Aorta (tissue), 5 donors: Measurements from ENCODE around the gene GPHN. TPM values are rescaled to one million over a fixed set of nuclear protein-coding genes. Genes with fewer than 3 reads are reported as not detected.

Experiments
- ATAC-seq: fragments of 200-7000 bp; cut with Tn5 transposase; one replicate; pipeline ENCODE4 v1.9.1; 2022; ENCODE audit warnings: moderate library complexity; ENCODE audit not compliant: low FRiP score
- DNase-seq, 2 donors: peaks; one replicate each; pipeline ENCODE4 v3.0.0-alpha.2; 2020
- H3K27ac ChIP-seq, 2 donors: one replicate each; pipeline ENCODE4 v1.5.1; 2013; ENCODE audit warnings: low read length in 2 of 2, mild to moderate bottlenecking in 2 of 2, moderate library complexity in 2 of 2, control low read depth in 1 of 2, inconsistent platforms in 1 of 2, low read depth in 1 of 2
- H3K27me3 ChIP-seq, 2 donors: one replicate each; pipeline ENCODE4 v1.6.1; 2013; ENCODE audit warnings: control low read depth in 1 of 2, low read length in 1 of 2, mild to moderate bottlenecking in 1 of 2, moderate library complexity in 1 of 2; ENCODE audit not compliant: insufficient read depth in 2 of 2, control insufficient read depth in 1 of 2
- H3K36me3 ChIP-seq, 2 donors: one replicate each; pipeline ENCODE4 v1.6.1; 2013; ENCODE audit warnings: control low read depth in 1 of 2, low read length in 1 of 2, mild to moderate bottlenecking in 1 of 2; ENCODE audit not compliant: insufficient read depth in 2 of 2, control insufficient read depth in 1 of 2
- H3K4me1 ChIP-seq, 2 donors: one replicate each; pipeline ENCODE4 v1.6.1; 2013; ENCODE audit warnings: low read length in 2 of 2, control low read depth in 1 of 2, mild to moderate bottlenecking in 1 of 2, moderate library complexity in 1 of 2; ENCODE audit not compliant: insufficient read depth in 2 of 2, control insufficient read depth in 1 of 2
- H3K4me3 ChIP-seq, 2 donors: one replicate each; pipeline ENCODE4 v1.5.1; 2013; ENCODE audit warnings: low read length in 2 of 2, control low read depth in 1 of 2, mild to moderate bottlenecking in 1 of 2
- H3K9me3 ChIP-seq: one replicate; pipeline ENCODE4 v1.6.1; 2013; ENCODE audit warnings: mild to moderate bottlenecking, low read length; ENCODE audit not compliant: control insufficient read depth
- WGBS, 2 donors: extraction: QIAGEN DNeasy Blood & Tissue Kit; methylation state at CpG; one replicate each; pipeline ENCODE4 v1.1.7; 2013; 5-methylcytosine and 5-hydroxymethylcytosine counted together
- intact Hi-C, 2 donors: fragments of 100-400 bp; cut with DNase I; formaldehyde crosslinking; loops; one replicate each; pipeline versions ENCODE4 v1.14.2 to v1.15.0; 2022
- polyA plus RNA-seq, 2 donors: library from polyadenylated mRNA; stranded (reverse); fragments of 200-250 nt; gene quantifications; one replicate each; pipeline ENCODE4 v1.2.3, GENCODE V29; 2013
- total RNA-seq, 2 donors: library from RNA; stranded (reverse); fragmentation: NEBNext Ultra II Directional; extraction: Animal tissue kit (Norgen Biotek cat#: 25700); gene quantifications; one replicate each; pipeline ENCODE4 v1.2.1, GENCODE V29; 2021
- donor health status: healthy with polysubstance abuse.
- donor health status: Bipolar disorder and iron deficiency.
- donor health status: DM: no; HTN: no; CAD: no.
- donor health status: DM: no; HTN: no; CAD: no.
- donor health status: DM: yes; HTN: yes; CAD: no.

The GPHN gene
- total and polyA plus RNA-seq, 4 donors: 6.3 to 22.2 (median 14.4) TPM

DNA sequence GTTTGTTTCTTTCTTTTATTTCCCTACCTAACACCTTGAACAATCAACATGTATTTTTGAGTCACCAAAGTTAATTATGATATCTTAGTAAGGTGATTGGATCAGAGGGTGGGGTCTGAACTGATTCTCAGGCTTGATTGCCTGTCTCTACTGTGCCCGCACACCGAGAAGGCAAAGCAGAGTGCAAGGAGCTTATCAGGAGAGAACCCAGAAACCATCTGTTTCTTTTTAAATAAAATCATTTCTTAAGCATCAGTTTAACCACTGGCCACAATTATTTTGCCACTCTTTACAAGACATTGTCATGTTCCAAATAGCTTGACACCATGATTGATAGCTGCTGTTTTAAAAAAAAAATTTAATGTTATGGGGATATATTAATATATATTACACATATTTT is 684.4 kb downstream of the GPHN start:
- DNase-seq: no peak
- Histone ChIP-seq H3K4me1 (no peaks in the 10 kb centered on the region), H3K27me3 (no peaks in the 10 kb centered on the region), H3K4me3 (no peak overlapping the region), H3K27ac (no peak overlapping the region), H3K36me3 (no peaks in the 10 kb centered on the region), H3K9me3 (no peaks in the 10 kb centered on the region)
- 80 to 85% methylated on average over 2 of the region's 2 CpGs for WGBS, 2 donors
- no peak for ATAC-seq
- intact Hi-C loops: no loop called here

DNA sequence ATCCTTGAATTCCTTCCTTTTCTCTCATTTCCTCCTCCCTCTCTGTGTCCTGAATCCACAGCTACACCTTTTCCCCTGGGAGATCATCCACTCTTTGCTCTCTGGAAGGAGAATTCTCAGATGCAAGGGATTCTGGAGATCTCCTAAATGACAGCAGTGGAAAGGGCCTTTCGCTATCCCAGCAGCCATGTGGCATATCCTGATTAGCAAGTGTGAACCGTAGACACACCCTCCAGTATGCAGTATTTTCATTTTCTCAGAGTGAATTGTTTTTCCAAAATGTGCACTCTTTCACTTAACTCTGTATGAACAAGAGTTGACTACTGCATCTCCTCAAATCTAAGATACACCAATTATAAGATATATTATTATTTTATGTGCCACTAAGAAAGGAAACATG is 687.3 kb downstream of the GPHN start:
- no peak overlapping the region for H3K4me3 ChIP-seq
- intact Hi-C loops: no loop called here
- no peaks in the 10 kb centered on the region for H3K9me3 ChIP-seq
- no peaks in the 10 kb centered on the region for H3K36me3 ChIP-seq
- no peak for DNase-seq
- no peak overlapping the region for H3K27ac ChIP-seq
- WGBS, 2 donors: 33 to 44% methylated on average over 2 of the region's 2 CpGs
- H3K4me1 ChIP-seq: no peaks in the 10 kb centered on the region
- no peak for ATAC-seq
- H3K27me3 ChIP-seq: no peaks in the 10 kb centered on the region

DNA sequence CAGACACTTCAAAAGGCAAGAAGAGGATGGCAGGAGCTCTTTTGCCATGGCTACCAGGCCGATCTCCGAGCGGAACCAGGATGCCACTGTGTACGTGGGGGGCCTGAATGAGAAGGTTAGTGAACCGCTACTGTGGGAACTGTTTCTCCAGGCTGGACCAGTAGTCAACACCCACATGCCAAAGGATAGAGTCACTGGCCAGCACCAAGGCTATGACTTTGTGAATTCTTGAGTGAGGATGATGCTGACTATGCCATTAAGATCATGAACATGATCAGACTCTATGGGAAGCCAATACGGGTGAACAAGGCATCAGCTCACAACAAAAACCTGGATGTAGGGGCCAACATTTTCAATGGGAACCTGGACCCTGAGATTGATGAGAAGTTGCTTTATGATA is 691.1 kb downstream of the GPHN start:
- no peaks in the 10 kb centered on the region for H3K9me3 ChIP-seq
- DNase-seq: no peak
- intact Hi-C loops: no loop called here
- H3K27ac ChIP-seq: no peak overlapping the region
- no peaks in the 10 kb centered on the region for H3K4me1 ChIP-seq
- 91 to 92% methylated on average over 6 of the region's 6 CpGs for WGBS, 2 donors
- H3K4me3 ChIP-seq: no peak overlapping the region
- no peak for ATAC-seq
- no peaks in the 10 kb centered on the region for H3K27me3 ChIP-seq
- no peaks in the 10 kb centered on the region for H3K36me3 ChIP-seq

DNA sequence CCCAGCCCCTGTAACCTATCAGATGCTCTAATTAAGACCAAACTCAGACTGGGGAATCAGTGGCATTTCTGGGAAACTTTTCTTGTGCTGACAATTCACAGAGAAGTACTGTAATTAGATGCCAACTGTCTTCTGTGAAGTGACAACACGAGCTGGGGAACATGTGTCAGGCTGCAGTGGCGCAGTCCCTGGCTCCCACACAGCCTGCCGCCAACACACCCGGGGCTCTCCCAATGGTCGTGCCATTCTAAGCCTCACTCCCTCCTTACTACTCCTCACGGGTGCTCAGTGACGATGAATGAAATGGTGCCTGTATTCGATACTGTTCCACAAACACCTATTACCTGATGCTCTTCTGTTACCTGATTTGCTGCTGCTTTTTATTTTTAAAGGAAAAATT is 699.9 kb downstream of the GPHN start:
- Histone ChIP-seq H3K9me3 (no peaks in the 10 kb centered on the region), H3K27me3 (no peaks in the 10 kb centered on the region), H3K4me1 (no peaks in the 10 kb centered on the region), H3K36me3 (no peaks in the 10 kb centered on the region), H3K27ac (no peak overlapping the region), H3K4me3 (no peak overlapping the region)
- intact Hi-C loops: no loop called here
- DNase-seq (no peak), ATAC-seq (no peak)
- 88 to 89% methylated on average over 8 of the region's 8 CpGs for WGBS, 2 donors

DNA sequence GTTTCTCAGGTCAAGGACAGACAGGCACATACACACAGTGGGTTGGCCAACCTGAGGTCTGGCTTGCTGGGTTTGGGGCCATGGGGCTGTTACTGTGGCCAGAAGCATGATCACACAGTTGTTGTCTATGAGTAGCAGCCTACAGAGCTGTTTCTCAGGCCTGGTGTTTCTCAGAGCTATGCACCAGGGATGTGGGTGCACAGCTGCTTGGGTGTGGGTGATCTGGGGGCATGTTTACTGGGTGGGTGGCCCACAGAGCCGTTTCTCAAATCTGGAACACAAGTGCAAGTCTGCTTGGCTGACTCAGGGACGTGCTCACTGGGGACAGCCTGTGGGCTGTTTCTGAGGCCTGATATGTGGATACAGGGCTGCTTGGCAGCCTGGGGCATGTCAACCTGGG is 710.2 kb downstream of the GPHN start:
- WGBS, 2 donors: 60 to 70% methylated on average over 2 of the region's 2 CpGs
- Histone ChIP-seq H3K36me3 (no peaks in the 10 kb centered on the region), H3K4me3 (no peak overlapping the region), H3K9me3 (no peaks in the 10 kb centered on the region), H3K27me3 (no peaks in the 10 kb centered on the region), H3K4me1 (no peaks in the 10 kb centered on the region), H3K27ac (no peak overlapping the region)
- ATAC-seq (no peak), DNase-seq (no peak)
- intact Hi-C loops: no loop called here

DNA sequence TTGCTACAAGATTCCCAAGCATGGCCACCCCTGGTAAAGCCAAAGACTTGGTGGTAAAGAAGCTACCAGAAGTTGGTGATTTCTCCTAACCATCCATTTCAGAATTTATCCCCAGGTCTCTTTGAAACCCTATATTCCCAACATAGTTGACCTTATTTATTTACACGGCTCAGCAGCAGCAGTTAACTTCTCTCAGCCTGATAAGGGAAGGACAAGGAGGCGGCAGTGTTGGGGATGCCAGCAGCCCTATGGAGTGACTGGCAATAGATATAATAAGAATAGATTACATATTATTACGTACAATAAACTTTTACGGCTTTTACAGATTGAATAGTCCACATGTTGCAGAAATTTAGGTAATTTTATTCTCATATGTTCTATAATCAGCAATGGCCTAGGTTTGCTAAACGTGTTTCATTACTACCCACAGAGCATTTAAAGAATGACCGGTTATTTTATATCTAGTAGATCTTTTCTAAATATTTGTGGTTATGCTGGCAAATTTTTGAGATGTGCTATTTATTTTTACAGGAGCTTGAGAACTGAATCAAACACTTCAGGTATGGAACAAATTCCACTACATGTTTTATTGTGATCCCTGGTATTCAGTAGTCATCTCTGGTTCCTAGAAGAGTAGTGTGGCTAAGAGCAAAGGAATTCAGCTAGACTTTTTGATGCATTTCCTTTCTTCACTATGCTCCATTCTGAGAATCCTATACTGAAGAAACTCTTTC is 713.5 kb downstream of the GPHN start:
- intact Hi-C loops: no loop called here
- no peaks in the 10 kb centered on the region for H3K27me3 ChIP-seq
- H3K4me3 ChIP-seq: no peak overlapping the region
- no peak overlapping the region for H3K27ac ChIP-seq
- no peaks in the 10 kb centered on the region for H3K4me1 ChIP-seq
- DNase-seq: no peak
- H3K36me3 ChIP-seq: no peaks in the 10 kb centered on the region
- no peak for ATAC-seq
- 85 to 86% methylated on average over 6 of the region's 6 CpGs for WGBS, 2 donors
- no peaks in the 10 kb centered on the region for H3K9me3 ChIP-seq

DNA sequence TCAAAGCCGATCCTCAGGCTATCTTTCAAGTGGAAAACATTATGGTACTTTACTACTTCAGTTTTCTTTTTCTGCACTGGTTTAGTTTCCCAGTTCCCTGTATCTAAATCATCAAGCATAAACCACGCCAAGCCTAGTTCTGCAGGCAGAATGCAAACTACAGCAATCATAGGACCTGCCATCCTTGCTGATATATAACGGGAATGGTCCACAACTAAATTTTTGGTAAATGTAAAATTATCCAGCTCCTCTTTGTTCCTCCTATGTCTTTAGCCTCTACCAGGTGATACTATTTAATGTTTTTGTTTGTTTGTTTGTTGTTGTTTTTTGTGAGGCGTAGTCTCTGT is 714.0 kb downstream of the GPHN start:
- Histone ChIP-seq H3K27ac (no peak overlapping the region), H3K36me3 (no peaks in the 10 kb centered on the region), H3K9me3 (no peaks in the 10 kb centered on the region), H3K4me1 (no peaks in the 10 kb centered on the region), H3K27me3 (no peaks in the 10 kb centered on the region), H3K4me3 (no peak overlapping the region)
- WGBS, 2 donors: 82 to 84% methylated on average over 4 of the region's 4 CpGs
- ATAC-seq: no peak
- intact Hi-C loops: no loop called here
- DNase-seq: no peak

DNA sequence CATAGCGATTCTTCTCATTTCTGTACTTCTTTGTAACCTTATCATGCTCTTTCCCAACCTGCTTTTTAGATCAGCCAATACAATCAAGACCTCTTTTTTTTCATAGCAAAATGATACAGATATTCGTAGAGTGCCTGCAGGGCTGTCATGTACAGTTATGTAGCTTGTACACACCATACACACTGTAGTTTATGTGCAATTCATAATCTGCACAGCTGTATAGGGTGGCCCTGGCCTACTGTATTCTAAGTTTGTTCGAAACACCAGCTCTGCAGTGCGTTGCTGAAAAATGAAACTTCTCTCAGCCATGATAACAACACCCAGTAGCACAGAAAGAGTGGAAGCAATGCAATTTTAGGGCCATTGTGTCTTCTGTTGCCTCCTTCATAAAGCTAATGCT is 717.6 kb downstream of the GPHN start:
- Histone ChIP-seq H3K4me1 (no peaks in the 10 kb centered on the region), H3K36me3 (no peaks in the 10 kb centered on the region), H3K4me3 (no peak overlapping the region), H3K27me3 (no peaks in the 10 kb centered on the region), H3K9me3 (no peaks in the 10 kb centered on the region), H3K27ac (no peak overlapping the region)
- DNase-seq (no peak), ATAC-seq (no peak)
- 81 to 83% methylated on average over 4 of the region's 4 CpGs for WGBS, 2 donors
- intact Hi-C loops: no loop called here

DNA sequence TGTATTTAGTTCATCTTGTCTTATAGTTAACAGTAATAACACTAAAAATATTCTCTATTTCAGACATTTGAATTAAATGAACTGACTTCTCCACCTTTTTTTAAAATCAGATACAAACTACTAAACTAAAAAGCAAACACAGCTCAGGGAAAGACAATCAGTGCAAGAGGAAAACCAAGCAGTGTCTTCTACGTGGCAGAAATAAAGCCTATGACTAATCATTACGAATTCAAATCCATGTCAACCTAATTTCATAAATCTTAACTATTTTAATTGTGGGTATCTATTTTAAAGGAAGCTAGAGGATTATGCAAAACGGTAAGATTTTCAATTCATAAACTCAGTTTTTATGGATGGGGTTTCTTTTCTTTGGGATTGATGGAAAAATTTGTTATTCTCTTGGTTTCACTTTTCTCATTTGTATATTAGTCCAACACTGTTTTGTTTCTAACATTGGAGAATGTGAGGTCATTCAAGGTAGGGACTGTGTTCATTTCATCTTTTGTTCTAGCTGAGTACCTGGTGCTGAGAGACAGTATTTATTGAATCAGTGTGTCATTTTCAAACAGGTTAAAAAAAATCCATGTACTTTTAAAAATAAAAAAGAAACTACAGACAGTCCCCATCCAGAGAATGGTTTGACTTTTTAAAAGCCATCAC is 720.5 kb downstream of the GPHN start:
- Histone ChIP-seq H3K4me3 (no peak overlapping the region), H3K36me3 (no peaks in the 10 kb centered on the region), H3K27ac (no peak overlapping the region), H3K4me1 (no peaks in the 10 kb centered on the region), H3K9me3 (no peaks in the 10 kb centered on the region), H3K27me3 (no peaks in the 10 kb centered on the region)
- no peak for ATAC-seq
- WGBS, 2 donors: 88 to 89% methylated on average over 3 of the region's 3 CpGs
- DNase-seq: no peak
- intact Hi-C loops: no loop called here
